ENCODE data around the gene MMD2.

DNA sequence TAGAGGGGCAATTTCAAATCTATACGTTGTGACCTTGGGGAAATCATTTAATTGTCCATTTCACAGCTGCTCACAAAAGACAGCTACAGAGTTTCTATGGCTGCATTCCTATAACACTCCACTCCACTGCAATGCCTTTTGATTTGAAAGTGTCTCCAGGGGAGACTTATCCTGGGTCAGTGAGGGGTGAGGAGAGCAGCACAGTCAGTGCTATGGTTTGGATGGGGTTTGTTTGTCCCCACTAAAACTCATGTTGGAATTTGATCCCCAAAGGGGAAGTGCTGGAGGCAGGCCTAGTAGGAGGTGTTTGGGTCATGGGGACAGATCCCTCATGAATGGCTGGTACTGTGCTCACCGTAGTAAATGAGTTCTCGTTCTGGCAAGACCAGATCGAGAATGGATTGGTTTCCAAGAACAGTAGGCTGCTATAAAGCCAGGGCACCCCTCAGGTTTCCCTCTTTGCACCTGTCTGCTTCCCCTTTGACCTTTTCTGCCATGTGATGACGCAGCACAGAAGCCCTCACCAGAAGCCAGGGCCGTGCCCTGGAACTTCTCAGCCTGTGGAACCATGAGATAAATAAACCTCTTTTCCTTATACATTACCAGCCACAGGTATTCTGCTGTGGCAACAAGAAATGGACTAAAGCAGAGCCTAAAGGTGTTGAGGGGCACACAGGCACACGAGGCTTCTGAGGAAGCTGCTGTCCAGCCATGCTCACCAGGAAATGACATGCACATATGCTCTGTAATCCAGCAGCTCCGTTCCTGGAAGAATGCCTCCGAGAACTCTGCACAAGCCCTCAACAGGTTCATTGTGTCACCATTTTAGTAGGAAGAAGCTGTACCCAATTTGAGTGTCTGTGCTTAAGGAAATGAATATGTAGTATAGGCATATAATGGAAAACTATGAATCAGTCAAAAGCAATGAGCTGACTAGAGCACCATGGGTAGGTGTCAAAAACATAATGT, 92.2 kb downstream of the MMD2 start:
- TF ChIP-seq CTCF (conservative IDR thresholded peaks at IDR 0.05; ENCODE audit: low read depth, low read length) (no peak), EZH2 (IDR thresholded peaks at IDR 0.05; ENCODE audit: low read length, unreplicated experiment) (no peak), EZH2phosphoT487 (IDR thresholded peaks at IDR 0.05; ENCODE audit: borderline replicate concordance, low read length) (no peak)
